GM10266 (cell line): Measurements from ENCODE around the gene C1QTNF6.
A peak's percentile ranks its signal among the peaks of the same experiment; 100 is the strongest.
"Not testable (repeated sequence)": the region's sequence is repeated elsewhere in the genome, so short reads cannot be mapped to it uniquely, and the experiment has no call there.

Experiments used
- DNase-seq: peaks from one replicate; pipeline ENCODE4 v3.0.0; 2012; ENCODE audit errors: extremely low spot score
- TF ChIP-seq, protein P1 (sequence below): IDR thresholded peaks from 2 replicates; pipeline ENCODE4 v1.5.1; 2012; ENCODE audit warnings: mild to moderate bottlenecking, low read depth; ENCODE audit not compliant: control insufficient read depth, insufficient read depth; ENCODE audit errors: missing control alignments

C1QTNF6 gene

DNA sequence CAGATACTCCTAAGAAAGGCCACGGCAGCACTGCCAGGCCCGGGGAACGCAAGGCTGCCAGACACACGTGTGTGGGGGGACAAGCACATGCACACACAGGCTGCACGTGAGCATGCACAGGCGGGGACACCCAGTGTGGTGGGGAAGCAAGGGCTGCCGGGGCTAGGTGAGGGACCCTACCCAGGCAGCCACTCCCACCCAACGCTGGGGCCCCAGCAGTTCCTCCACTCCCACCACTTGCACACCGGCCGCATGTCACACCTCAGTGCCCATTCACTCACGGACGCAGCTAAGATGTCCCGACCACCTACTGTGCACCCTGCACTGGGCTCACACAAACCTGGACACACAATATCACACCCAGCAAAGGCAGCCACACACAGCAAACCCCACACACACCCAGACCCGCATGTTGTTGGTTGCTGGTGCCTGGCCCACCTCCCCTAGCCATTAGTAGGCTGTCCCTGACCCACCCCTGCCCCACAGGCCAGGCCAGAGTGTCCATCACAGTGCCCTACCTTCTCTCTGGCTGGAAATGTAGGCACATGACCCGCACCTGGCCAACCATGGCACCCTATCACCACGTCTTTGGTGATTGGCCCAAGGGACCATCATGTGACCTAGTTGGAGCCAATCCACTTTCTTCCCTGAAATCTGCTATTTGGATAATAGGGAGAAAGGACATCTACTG is 15.5 kb upstream of the C1QTNF6 start:
- TF ChIP-seq, protein P1, sequence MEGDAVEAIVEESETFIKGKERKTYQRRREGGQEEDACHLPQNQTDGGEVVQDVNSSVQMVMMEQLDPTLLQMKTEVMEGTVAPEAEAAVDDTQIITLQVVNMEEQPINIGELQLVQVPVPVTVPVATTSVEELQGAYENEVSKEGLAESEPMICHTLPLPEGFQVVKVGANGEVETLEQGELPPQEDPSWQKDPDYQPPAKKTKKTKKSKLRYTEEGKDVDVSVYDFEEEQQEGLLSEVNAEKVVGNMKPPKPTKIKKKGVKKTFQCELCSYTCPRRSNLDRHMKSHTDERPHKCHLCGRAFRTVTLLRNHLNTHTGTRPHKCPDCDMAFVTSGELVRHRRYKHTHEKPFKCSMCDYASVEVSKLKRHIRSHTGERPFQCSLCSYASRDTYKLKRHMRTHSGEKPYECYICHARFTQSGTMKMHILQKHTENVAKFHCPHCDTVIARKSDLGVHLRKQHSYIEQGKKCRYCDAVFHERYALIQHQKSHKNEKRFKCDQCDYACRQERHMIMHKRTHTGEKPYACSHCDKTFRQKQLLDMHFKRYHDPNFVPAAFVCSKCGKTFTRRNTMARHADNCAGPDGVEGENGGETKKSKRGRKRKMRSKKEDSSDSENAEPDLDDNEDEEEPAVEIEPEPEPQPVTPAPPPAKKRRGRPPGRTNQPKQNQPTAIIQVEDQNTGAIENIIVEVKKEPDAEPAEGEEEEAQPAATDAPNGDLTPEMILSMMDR, result no peak
- no peak for DNase-seq

DNA sequence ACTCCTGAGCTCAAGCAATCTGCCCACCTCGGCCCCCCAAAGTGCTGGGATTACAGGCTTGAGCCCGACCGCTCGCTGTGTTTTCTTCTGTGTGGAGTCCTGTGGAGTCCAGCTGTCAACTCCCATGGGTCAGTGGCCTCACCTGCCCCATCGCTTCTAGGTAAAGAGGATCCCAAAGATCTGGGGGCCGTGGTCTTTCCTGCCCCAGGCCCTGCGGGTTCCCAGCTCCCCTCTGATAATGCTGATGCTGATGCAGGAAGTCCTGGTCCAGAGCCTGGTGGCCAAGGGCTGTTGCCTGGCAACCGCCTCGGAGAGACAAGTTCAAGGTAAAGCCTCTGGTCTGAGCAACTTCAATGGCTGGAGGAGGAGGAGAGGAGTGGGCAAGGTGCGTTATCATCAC is 14.7 kb upstream of the C1QTNF6 start:
- TF ChIP-seq, protein P1, result no peak
- no peak for DNase-seq

DNA sequence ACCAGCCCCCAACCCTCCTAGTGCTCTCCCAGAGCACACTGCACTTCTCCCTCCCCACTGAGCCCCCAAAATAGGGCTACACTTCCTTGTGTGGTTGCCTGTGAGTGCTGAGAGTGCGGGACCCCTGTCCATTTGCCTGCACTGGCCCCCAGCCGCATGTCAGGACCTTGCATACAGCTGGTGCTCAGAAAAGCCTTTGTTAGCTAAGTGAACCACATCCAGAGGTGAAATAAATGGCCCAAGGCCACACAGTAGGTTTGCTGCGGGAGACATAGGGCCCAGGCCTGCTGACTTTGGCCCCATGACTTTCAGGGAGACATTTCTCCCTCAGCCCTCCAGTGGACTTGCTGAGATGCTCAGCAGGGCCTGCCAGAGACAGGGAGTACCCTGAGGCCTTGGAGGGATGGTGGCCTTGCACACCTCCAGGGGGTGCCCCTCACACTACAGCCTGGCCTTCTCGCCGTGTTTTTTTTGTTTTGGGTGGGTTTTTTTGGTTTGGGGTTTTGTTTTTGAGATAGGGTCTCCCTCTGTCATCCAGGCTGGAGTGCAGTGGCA is 14.0 kb upstream of the C1QTNF6 start:
- TF ChIP-seq, protein P1, result no peak
- DNase-seq, result no peak

DNA sequence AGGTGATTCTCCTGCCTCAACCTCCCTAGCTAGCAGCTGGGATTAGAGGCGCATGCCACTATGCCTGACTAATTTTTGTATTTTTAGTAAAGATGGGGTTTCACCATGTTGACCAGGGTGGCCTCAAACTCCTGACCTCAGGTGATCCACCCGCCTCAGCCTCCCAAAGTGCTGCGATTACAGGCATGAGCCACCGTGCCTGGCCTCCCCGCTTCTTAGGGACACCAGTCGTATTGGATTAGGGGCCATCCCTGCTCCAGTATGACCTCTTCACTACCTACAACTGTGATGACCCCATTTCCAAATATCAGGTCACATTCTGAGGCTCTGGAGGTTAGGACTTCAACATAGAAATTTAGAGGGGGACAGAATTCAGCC is 13.4 kb upstream of the C1QTNF6 start:
- DNase-seq, result not testable (repeated sequence)

DNA sequence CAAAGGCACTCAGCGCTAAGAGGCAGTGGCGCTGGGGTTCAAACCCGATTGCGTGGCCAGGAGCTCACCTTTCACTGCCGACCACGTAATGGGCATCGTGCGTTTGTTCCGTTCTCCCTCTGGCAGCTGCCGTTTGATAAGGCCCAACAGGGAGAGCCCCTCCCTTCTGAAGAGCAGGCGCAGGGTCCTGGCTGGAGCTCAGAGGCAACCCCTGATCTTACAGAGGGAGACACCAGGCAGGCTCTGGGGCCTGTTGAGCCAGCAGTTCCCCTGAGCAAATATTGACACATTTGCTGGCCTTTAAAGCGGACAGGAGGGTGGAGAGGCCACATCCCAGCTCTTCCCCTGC is 11.7 kb upstream of the C1QTNF6 start:
- DNase-seq, result no peak
- TF ChIP-seq, protein P1, result no peak

DNA sequence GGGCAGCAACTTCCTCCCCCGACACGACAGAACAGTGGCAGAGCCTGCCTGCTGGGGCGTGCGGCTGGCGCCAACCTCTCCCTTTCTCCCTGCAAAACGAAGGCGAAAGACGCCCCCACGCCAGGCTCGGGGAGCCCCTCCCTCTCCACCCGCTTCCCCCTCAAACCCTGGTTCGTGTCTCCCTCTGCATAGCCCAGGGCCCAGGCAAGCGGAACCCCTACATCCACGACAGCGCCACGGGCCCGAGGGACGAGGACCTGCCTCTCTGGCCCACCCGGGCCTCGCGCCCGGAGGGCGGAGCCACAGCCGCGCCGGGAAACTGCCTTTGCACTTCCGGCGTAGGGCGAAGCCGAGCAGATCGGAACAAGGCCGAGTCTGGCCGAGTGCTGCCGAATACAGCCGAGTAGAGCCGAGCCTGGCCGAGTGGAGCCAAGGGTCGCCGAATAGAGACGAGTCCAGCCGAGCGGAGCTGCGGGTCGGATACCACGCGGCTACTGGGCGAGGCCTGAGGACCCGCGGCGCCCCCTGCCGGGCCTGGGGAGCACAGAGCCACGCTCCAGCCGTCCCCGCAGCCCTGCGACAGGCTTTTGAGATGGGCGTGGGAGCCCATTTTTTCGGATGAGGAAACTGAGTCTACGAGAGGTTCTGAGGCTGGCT is 11.2 kb upstream of the C1QTNF6 start:
- TF ChIP-seq, protein P1, result peak; percentile 93
- peak; percentile 98 for DNase-seq

DNA sequence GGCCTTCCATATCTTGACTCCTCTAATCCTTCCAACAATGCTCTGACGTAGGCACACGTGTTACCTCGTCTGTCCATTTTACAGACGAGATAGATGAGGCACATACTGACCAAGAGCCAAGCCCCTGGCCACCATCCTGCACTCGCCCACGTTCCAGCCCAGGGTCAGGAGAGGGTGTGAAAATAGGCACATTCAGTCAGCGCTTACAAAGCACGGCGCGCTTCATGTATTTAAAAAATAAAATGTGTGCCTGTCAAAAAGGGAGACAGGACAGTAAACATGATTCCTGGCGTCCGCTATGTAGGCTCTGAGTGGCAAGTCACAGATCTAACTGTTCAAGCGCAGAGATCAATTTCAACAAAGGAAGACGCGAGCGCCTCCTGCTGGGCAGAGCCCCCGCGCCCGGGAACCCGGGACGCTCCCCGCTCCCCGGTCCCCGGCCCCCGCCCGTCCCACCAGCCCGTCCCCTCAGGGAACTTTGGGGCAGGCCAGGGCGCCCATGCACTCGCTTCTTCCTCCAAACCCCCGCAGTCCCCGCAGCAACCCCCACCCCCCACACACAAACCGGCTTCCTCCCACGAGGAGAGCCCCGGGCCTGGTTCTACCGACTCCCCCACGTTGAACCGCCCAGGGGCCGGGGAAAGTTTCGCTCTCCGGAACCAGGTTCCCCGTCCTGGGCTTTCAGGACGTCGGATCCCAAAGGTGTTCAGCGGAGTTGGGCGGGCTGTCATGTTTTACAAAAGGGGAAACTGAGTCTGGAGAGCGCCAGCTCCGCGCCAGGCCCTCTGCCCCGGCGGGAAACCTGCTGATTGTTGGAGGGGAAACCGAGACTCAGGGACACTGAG is 10.4 kb upstream of the C1QTNF6 start:
- TF ChIP-seq, protein P1, result peak; percentile 74
- peak; percentile 87 for DNase-seq
